Tibial artery (tissue), 4 donors: ENCODE measurements around the gene PRR19.

Experiments used
- DNase-seq, 2 donors: peaks; one replicate each; pipeline ENCODE4 v3.0.0-alpha.2; 2019
- H3K27ac ChIP-seq, 2 donors: fragments of 200-600 bp; sonication (generic) in 1 of 2; 1 replicate in 1 of 2; 2 replicates in 1 of 2; pipeline ENCODE4 v1.5.1; 2018 to 2019; ENCODE audit warnings: mild to moderate bottlenecking in 1 of 2
- H3K27me3 ChIP-seq, 2 donors: fragments of 200-600 bp; sonication (generic) in 1 of 2; one replicate each; pipeline versions ENCODE4 v1.5.1 to v1.6.0; 2016 to 2019
- H3K36me3 ChIP-seq, 3 donors: fragments of 200-600 bp; sonication (generic) in 2 of 3; one replicate each; pipeline ENCODE4 v1.5.1; 2016 to 2019; ENCODE audit warnings: mild to moderate bottlenecking in 2 of 3
- H3K4me1 ChIP-seq, 4 donors: fragments of 200-600 bp; sonication (generic) in 2 of 4; 1 replicate in 3 of 4; 2 replicates in 1 of 4; pipeline ENCODE4 v1.5.1; 2016 to 2019
- H3K4me3 ChIP-seq, 2 donors: fragments of 200-600 bp; sonication (generic) in 1 of 2; 1 replicate in 1 of 2; 2 replicates in 1 of 2; pipeline ENCODE4 v1.5.1; 2018 to 2019; ENCODE audit warnings: mild to moderate bottlenecking in 2 of 2
- H3K9me3 ChIP-seq, 3 donors: fragments of 200-600 bp; sonication (generic) in 1 of 3; one replicate each; pipeline ENCODE4 v1.5.1; 2016 to 2019
- intact Hi-C: fragments of 100-400 bp; cut with DNase I; formaldehyde crosslinking; loops from one replicate; pipeline ENCODE4 v1.15.0; 2023; ENCODE audit warnings: low total_unique reads
- TF ChIP-seq, protein P1 (sequence below), 2 experiments: fragments of 200-600 bp in 1 of 2; fragments of 450-650 bp in 1 of 2; IDR thresholded peaks; one replicate each; pipeline ENCODE4 v1.5.1; 2017 to 2019; ENCODE audit warnings: antibody characterized with exemption in 2 of 2, mild to moderate bottlenecking in 1 of 2, moderate library complexity in 1 of 2

Gene PRR19, protein sequence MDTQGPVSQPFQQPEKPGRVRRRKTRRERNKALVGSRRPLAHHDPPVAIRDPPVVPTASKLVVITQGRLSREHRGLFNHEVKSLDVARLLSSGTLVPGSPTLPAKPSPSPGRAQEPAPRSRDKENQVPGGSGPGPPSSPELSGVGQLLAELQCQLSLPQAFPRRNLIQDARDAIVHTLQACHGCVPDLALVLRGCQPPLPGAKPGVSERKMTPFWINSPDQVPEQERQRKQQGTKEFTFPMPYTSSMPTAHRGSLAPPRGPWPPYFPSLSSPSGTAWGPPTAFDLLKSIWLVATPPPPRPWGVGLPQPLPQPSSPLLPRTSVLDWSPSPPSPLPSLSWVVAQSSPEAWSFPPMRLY

DNA sequence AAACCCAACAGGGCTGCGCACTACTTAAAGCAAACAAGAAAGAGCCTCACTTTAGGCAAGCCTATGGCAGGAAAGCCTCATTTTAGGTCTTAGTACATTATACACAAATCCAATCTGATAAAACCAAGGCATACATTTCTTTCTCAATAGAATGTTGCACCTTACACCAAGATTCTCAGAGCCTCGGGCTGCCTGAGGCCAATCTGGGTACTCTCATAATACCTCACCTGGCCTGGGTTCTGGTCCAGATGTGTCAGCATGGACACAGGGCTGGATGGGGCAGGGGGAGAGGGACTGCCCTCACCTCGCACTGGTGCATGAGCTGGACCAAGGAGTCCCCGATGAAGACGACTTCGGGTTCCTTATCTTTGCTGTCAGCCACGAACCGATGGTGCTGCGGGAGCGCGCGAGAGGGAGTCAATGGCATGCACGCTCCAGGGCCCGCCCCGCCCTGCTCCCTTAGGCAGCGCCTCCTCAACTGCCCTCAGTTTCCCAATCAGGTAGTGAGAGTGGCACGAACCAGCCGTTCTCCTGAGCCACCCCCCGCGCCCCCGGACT is at the start of gene PRR19:
Gene PRR19, plus strand, starts transcription at position 487 of the 558 bp plus-strand sequence. CDS start 7,453 bp downstream, outside the sequence.
- Histone ChIP-seq H3K36me3 (no peaks in the 10 kb centered on the region), H3K27ac (no peak within 1 kb of the TSS), H3K4me1 (peaks cover 0 to 18% (median 15%) of the 10 kb centered on the region in 4 donors), H3K27me3 (peaks cover 0 to 13% of the 10 kb centered on the region in 2 donors), H3K9me3 (no peaks in the 10 kb centered on the region), H3K4me3 (peak within 1 kb of the TSS; percentile 42 to 53)
- DNase-seq: no peak
- intact Hi-C loops: no loop called here
- TF ChIP-seq, protein P1, sequence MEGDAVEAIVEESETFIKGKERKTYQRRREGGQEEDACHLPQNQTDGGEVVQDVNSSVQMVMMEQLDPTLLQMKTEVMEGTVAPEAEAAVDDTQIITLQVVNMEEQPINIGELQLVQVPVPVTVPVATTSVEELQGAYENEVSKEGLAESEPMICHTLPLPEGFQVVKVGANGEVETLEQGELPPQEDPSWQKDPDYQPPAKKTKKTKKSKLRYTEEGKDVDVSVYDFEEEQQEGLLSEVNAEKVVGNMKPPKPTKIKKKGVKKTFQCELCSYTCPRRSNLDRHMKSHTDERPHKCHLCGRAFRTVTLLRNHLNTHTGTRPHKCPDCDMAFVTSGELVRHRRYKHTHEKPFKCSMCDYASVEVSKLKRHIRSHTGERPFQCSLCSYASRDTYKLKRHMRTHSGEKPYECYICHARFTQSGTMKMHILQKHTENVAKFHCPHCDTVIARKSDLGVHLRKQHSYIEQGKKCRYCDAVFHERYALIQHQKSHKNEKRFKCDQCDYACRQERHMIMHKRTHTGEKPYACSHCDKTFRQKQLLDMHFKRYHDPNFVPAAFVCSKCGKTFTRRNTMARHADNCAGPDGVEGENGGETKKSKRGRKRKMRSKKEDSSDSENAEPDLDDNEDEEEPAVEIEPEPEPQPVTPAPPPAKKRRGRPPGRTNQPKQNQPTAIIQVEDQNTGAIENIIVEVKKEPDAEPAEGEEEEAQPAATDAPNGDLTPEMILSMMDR (IDR thresholded peaks at IDR 0.05): no peak

DNA sequence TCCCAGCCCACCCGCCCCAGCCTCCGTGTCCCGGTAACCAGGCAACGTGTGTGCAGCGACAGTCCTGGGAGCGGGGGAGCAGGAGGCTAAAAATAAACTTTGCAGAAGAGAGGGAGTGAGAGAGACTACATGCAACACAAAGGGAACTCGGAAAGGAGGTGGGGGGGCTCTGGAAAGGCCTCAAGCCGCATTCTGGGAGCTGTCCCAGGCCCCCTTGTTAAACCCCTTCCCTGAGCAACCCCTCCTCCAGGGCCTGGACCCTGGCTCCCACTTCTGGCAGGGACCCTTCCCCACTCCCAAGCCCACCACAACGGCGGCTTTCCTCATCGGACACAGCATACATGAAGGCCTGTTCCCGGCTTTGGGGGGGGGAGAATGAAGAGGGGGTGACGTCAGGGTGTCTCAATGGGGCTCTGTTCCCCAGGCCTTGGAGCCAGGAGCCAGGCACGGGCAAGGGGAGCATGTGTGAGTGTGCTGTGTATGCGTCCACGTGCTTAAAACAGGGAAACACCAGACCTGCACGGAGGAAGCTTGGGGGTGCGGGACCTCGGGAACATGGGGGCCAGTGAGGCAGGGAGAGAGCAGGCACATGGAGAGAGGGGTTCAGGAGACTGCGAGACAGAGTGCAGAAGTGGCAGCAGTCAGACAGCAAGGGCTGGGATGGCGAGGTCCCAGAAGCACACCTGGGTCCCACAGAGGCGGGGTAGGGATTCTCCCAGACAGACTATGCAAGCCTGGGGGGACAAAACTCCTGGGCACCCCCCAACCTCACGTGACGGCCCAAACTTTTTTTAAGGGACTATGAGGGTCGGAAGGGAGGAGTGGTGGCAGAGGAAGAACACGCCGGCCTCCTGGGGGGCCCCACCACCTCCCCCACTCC is 49.3 kb upstream of the PRR19 start:
- peaks cover 0 to 23% (median 21%) of the 10 kb centered on the region in 3 donors for H3K36me3 ChIP-seq
- no peaks in the 10 kb centered on the region for H3K27me3 ChIP-seq
- H3K9me3 ChIP-seq: no peaks in the 10 kb centered on the region
- intact Hi-C loops: no loop called here
- TF ChIP-seq, protein P1 (IDR thresholded peaks at IDR 0.05): no peak
- DNase-seq: peak; percentile 70 to 86
- peak overlapping the region; percentile 85 to 97 for H3K4me3 ChIP-seq
- H3K4me1 ChIP-seq: peaks cover 0 to 60% (median 46%) of the 10 kb centered on the region in 4 donors
- peak overlapping the region; percentile 99 for H3K27ac ChIP-seq

DNA sequence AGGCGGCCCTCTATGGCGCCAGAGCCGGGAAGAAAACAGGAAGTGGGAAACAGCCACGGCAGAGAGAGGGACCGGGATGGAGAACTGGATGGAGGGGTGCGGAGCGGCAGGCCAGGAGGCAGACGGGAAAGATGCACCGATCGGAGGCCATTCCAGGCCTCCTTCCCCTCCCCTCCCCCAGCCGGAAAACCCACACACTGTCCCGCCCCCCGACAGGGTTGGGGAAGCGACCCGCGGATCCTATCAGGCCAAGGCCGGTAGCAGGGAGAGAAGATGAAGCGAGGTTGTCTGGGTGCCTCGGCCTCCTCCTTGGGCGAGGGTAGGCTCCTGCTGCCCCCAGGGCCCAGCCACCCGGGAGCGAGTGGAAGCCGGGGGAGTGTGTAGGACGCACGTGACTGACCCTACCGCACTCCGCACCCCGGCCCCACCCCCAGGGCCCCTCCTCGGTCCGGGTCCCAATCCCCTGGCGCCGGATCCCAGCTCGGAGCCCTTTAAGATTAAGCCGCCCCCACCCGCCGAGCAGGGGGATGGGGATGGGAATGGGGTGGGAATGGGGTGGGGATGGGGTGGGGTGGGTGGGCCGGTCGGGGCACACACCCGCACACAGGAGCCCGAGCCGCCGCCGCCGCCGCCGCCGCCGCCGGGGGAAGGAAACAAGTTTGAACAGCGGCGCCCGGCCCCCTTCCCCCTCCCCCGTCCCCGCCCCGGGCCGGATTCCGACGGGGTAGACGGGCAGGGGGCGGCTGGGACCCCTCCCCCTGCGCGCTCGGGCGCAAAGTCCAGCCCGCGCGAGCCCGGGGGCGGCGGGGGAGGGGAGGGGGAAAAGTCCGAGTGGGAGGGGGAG is 48.5 kb upstream of the PRR19 start:
- Histone ChIP-seq H3K9me3 (no peaks in the 10 kb centered on the region), H3K27ac (peak overlapping the region; percentile 99), H3K4me3 (peak overlapping the region; percentile 85 to 97), H3K27me3 (no peaks in the 10 kb centered on the region), H3K4me1 (peaks cover 0 to 58% (median 45%) of the 10 kb centered on the region in 4 donors), H3K36me3 (peaks cover 0 to 20% (median 17%) of the 10 kb centered on the region in 3 donors)
- peak; percentile 65 to 86 for DNase-seq
- intact Hi-C loops: loop anchor here (1.0 kb wide), 1 partner anchor 15 kb away; no protein-coding TSS in a partner anchor
- TF ChIP-seq, protein P1 (IDR thresholded peaks at IDR 0.05): no peak

DNA sequence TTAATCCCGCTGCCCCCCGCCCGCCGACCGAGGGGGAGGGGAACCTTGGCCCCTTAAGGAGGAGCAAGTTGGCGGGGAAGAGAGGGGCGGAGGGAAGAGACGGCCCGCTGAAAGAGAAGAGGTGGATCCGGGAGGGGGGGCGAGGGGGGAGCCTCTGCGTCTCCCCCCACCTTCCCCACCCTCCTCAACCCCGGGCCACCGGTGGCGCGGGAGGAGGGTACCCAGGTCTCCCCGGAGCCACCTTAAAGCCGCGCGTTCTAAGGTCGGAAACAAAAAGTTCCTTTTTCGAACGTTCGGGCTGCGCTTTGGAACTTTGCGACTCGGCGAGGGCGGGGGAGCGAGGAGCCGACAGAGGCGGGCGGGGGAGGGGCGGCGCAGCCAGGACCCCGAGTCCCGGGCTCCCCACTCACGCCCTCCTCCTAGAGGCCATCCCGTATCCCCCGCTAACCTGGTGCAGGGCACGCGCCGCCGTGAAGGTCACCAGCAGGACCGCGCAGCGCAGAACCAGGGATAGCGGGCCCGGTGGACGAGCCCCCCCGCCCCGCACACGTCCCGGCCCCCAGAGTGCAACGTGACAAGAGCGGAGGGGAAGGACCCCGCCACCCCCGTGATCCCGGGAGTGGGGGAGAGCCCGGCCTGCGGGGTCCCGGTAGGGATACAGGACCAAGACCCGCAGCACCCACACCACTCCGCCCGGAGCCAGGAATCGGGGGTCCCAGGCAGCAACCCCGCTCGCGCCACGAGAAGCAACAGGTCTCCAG is 47.7 kb upstream of the PRR19 start:
- H3K4me1 ChIP-seq: peaks cover 0 to 51% (median 45%) of the 10 kb centered on the region in 4 donors
- H3K36me3 ChIP-seq: peaks cover 0 to 12% (median 9%) of the 10 kb centered on the region in 3 donors
- H3K27ac ChIP-seq: peak overlapping the region; percentile 99
- TF ChIP-seq, protein P1 (IDR thresholded peaks at IDR 0.05): no peak
- DNase-seq: peak; percentile 74 to 89
- no peaks in the 10 kb centered on the region for H3K27me3 ChIP-seq
- H3K9me3 ChIP-seq: no peaks in the 10 kb centered on the region
- intact Hi-C loops: loop anchor here (1.0 kb wide), 1 partner anchor 14 kb away; no protein-coding TSS in a partner anchor
- peak overlapping the region; percentile 85 to 97 for H3K4me3 ChIP-seq
